ENCODE results near the gene DNAJA3. TPM values are rescaled to one million over a fixed set of nuclear protein-coding genes. Genes with fewer than 3 reads are reported as not detected.
A peak's percentile ranks its signal among the peaks of the same experiment; 100 is the strongest.

DNAJA3 gene
- total and polyA plus RNA-seq, 2 of the 4 experiments (the other 2 are of a cell fraction): 38.0 to 40.2 TPM

GRCh38 chr16:4491898-4492297, 66.2 kb downstream of the DNAJA3 start:
- WGBS, 2 experiments (ENCODE audit: extremely low coverage in 2 of 2, insufficient read length in 1 of 2): no CpG with 5 or more reads among the region's 4 CpGs
- no peak overlapping the region for H2BK15ac ChIP-seq (ENCODE audit: low read depth, low read length)

More at GRCh38 chr16:4491898-4492297, 66.2 kb downstream of the DNAJA3 start:
- no peaks in the 10 kb centered on the region; the same call in 1 of the 2 replicates for H3K36me3 ChIP-seq (ENCODE audit: control insufficient read depth, insufficient read depth, low read length)
- no peak overlapping the region for H3K18ac ChIP-seq (ENCODE audit: low read depth, low read length)
- H3K9me3 ChIP-seq (ENCODE audit: control insufficient read depth, insufficient read depth, low read length): no peaks in the 10 kb centered on the region
- BruUV-seq (replicated peaks): no TSS peak
- H3K9ac ChIP-seq (ENCODE audit: low read depth, low read length): no peak overlapping the region
- POLR2A ChIA-PET (ENCODE audit: unreplicated experiment): no interaction called here
- no peak overlapping the region for H3K14ac ChIP-seq (replicated peaks; ENCODE audit: low read depth, low read length)
- H3K9me1 ChIP-seq (ENCODE audit: insufficient read depth, low read length): peaks cover 20% of the 10 kb centered on the region
- no peak overlapping the region for H3K27ac ChIP-seq (ENCODE audit: insufficient read depth, low read length)
- H2AK9ac ChIP-seq (replicated peaks; ENCODE audit: low read depth, low read length, poor library complexity): peak overlapping the region; percentile 34
- H4K8ac ChIP-seq (ENCODE audit: low read depth in 2 of 2, low read length in 2 of 2): no peak overlapping the region
- no peak overlapping the region for H3K4me2 ChIP-seq (ENCODE audit: low read depth, low read length)
- no peak overlapping the region for H4K5ac ChIP-seq (ENCODE audit: low read depth, low read length)
- no peaks in the 10 kb centered on the region for H3K27me3 ChIP-seq (ENCODE audit: control insufficient read depth, insufficient read depth, low read length)
- no peak overlapping the region for H2AK5ac ChIP-seq (ENCODE audit: low read depth, low read length)
- no peak overlapping the region for H2BK5ac ChIP-seq (ENCODE audit: low read depth, low read length, poor library complexity, severe bottlenecking)
- dilution Hi-C loops (cut with HindIII; ENCODE audit: low sequenced_read_pairs, unreplicated experiment) (no loop called here), in situ Hi-C loops (cut with MboI; ENCODE audit: low sequenced_read_pairs) (no loop called here), intact Hi-C loops (cut with micrococcal nuclease) (no loop called here)
- H3K56ac ChIP-seq (ENCODE audit: extremely low read depth, insufficient read depth, low read length): no peak overlapping the region
- H4K91ac ChIP-seq (ENCODE audit: insufficient read depth, low read depth, low read length): no peak overlapping the region
- H4K20me1 ChIP-seq (ENCODE audit: insufficient read depth, low read length): peaks cover 3% of the 10 kb centered on the region; the same call in 1 of the 2 replicates
- no peak overlapping the region for H3K4me3 ChIP-seq (ENCODE audit: insufficient read depth, low read depth, low read length)
- H3K4me1 ChIP-seq (ENCODE audit: control insufficient read depth, insufficient read depth, low read length): peaks cover 27% of the 10 kb centered on the region
- H2BK120ac ChIP-seq (ENCODE audit: low read depth, low read length): no peak overlapping the region
- no peak for DNase-seq
- H2BK20ac ChIP-seq (ENCODE audit: low read depth, low read length): no peak overlapping the region
- peaks cover 23 to 83% of the 10 kb centered on the region in 2 experiments for H3K79me1 ChIP-seq (ENCODE audit: low read depth in 1 of 2, low read length in 2 of 2)
- H2AFZ ChIP-seq (replicated peaks; ENCODE audit: low read length, poor library complexity): no peak overlapping the region
- CTCF ChIA-PET: no interaction called here
- TF ChIP-seq MXI1 (IDR thresholded peaks at IDR 0.05; ENCODE audit: borderline replicate concordance, low read depth, low read length) (no peak), RCOR1 (IDR thresholded peaks at IDR 0.05; ENCODE audit: insufficient replicate concordance, low read length) (no peak), BHLHE40 (IDR thresholded peaks at IDR 0.05; ENCODE audit: low read depth, low read length) (no peak), MAFK (IDR thresholded peaks at IDR 0.05; ENCODE audit: low read depth, low read length) (no peak), SMC3 (IDR thresholded peaks at IDR 0.05; ENCODE audit: low read depth, low read length) (no peak), FOS (IDR thresholded peaks at IDR 0.05; ENCODE audit: low read depth, low read length) (no peak), CEBPB (IDR thresholded peaks at IDR 0.05; ENCODE audit: low read depth, low read length) (no peak), NFE2L2 (IDR thresholded peaks at IDR 0.05; ENCODE audit: low read depth, low read length) (no peak), CTCF (conservative IDR thresholded peaks at IDR 0.05; ENCODE audit: low read depth, low read length) (no peak), RAD21 (IDR thresholded peaks at IDR 0.05; ENCODE audit: low read length) (no peak)
- ATAC-seq (ENCODE audit: low read depth): no peak
- H3K23ac ChIP-seq (ENCODE audit: low read depth, low read length): no peak overlapping the region
- no peak overlapping the region for H3K4ac ChIP-seq (ENCODE audit: low read depth, low read length)
